Caco-2 (cell line): ENCODE measurements around the gene SULT4A1. TPM values are rescaled to one million over a fixed set of nuclear protein-coding genes. Genes with fewer than 3 reads are reported as not detected.

Source experiments
- BruUV-seq: library from RNA; stranded (reverse); fragments of 400-500 nt; replicated peaks from 2 replicates; lab custom pipeline; 2021; lab: Mats Ljungman, UMichigan
- CTCF ChIA-PET: fragments of 300-600 bp; sonication (Branson Sonifier 250); formaldehyde crosslinking; loops from one replicate; lab custom pipeline; 2022; ENCODE audit warnings: antibody characterized with exemption; lab: Charles Lee
- POLR2A ChIA-PET: fragments of 300-600 bp; sonication (Branson Sonifier 250); formaldehyde crosslinking; loops from one replicate; lab custom pipeline; 2022; ENCODE audit warnings: antibody characterized with exemption; lab: Charles Lee
- DNase-seq, 2 experiments: peaks; one replicate each; pipeline versions ENCODE4 v3.0.0 to v3.0.0-alpha.2; 2020 to 2022
- H3K27me3 ChIP-seq: replicated peaks from 2 replicates; pipeline ENCODE4 v1.6.0; 2011; ENCODE audit warnings: low read length; ENCODE audit not compliant: control insufficient read depth, insufficient read depth
- H3K36me3 ChIP-seq: 2 replicates; pipeline ENCODE4 v1.5.1; 2011; ENCODE audit warnings: low read length; ENCODE audit not compliant: control insufficient read depth, insufficient read depth
- H3K4me1 ChIP-seq: fragments of 250-450 bp; sonication (Bioruptor Pico); 2 replicates; pipeline ENCODE4 v1.5.1; 2020; ENCODE audit warnings: mild to moderate bottlenecking
- H3K4me3 ChIP-seq: 2 replicates; pipeline ENCODE4 v1.5.1; 2011; ENCODE audit warnings: low read depth, mild to moderate bottlenecking, control low read depth, low read length
- H3K9me3 ChIP-seq: fragments of 250-450 bp; sonication (Bioruptor Pico); 2 replicates; pipeline ENCODE4 v1.5.1; 2020; ENCODE audit warnings: mild to moderate bottlenecking, moderate library complexity
- H3K27ac Mint-ChIP-seq: one replicate; pipeline ENCODE4 v1.8.0; 2022; ENCODE audit warnings: mixed read lengths; ENCODE audit not compliant: unreplicated experiment
- H3K27me3 Mint-ChIP-seq: one replicate; pipeline ENCODE4 v1.8.0; 2022; ENCODE audit warnings: mixed read lengths; ENCODE audit not compliant: insufficient read depth, unreplicated experiment
- H3K36me3 Mint-ChIP-seq: one replicate; pipeline ENCODE4 v1.8.0; 2022; ENCODE audit warnings: mild to moderate bottlenecking, mixed read lengths; ENCODE audit not compliant: insufficient read depth, unreplicated experiment
- H3K4me1 Mint-ChIP-seq: one replicate; pipeline ENCODE4 v1.8.0; 2022; ENCODE audit warnings: low read depth, mixed read lengths; ENCODE audit not compliant: unreplicated experiment
- H3K4me3 Mint-ChIP-seq: one replicate; pipeline ENCODE4 v1.8.0; 2022; ENCODE audit warnings: mild to moderate bottlenecking, moderate library complexity, mixed read lengths; ENCODE audit not compliant: unreplicated experiment
- H3K9me3 Mint-ChIP-seq: one replicate; pipeline ENCODE4 v1.8.0; 2022; ENCODE audit warnings: mixed read lengths; ENCODE audit not compliant: unreplicated experiment
- CTCF ChIP-seq, 2 experiments: fragments of 200-600 bp in 1 of 2; IDR thresholded peaks; 1 replicate in 1 of 2; 2 replicates in 1 of 2; pipeline versions ENCODE4 v1.5.1 to v1.8.0; 2011 to 2022; ENCODE audit warnings: antibody characterized with exemption in 1 of 2, control low read depth in 1 of 2, inconsistent platforms in 1 of 2, low read depth in 1 of 2, low read length in 1 of 2, mild to moderate bottlenecking in 1 of 2, moderate library complexity in 1 of 2; ENCODE audit not compliant: insufficient read depth in 1 of 2, severe bottlenecking in 1 of 2, unreplicated experiment in 1 of 2
- intact Hi-C: fragments of 100-400 bp; cut with micrococcal nuclease; formaldehyde crosslinking; loops from one replicate; pipeline ENCODE4 v1.10.0; 2022; ENCODE audit not compliant: unreplicated experiment
- total RNA-seq: library from RNA; stranded (reverse); gene quantifications from 2 replicates; pipeline ENCODE4 v1.2.3, GENCODE V29; 2022

The SULT4A1 gene
- total RNA-seq, 1 experiment from 2014 or later: not detected

- H3K36me3 Mint-ChIP-seq: no peaks in the 10 kb centered on the region
- intact Hi-C loops: loop anchor here (5.0 kb wide), 1 partner anchor 60 kb away; no protein-coding TSS in a partner anchor
- H3K27ac Mint-ChIP-seq: no peak overlapping the region
- H3K36me3 ChIP-seq: no peaks in the 10 kb centered on the region
- H3K4me1 ChIP-seq: no peaks in the 10 kb centered on the region
- no peak for DNase-seq
- POLR2A ChIA-PET: no interaction called here
- H3K4me3 Mint-ChIP-seq: no peak overlapping the region
- no peaks in the 10 kb centered on the region for H3K9me3 ChIP-seq
- TF ChIP-seq CTCF (IDR thresholded peaks at IDR 0.05; ENCODE audit: insufficient read depth in 1 of 2, low read depth in 1 of 2, low read length in 1 of 2, severe bottlenecking in 1 of 2, unreplicated experiment in 1 of 2): no peak
- H3K4me3 ChIP-seq: no peak overlapping the region
- H3K27me3 ChIP-seq: no peaks in the 10 kb centered on the region
- BruUV-seq: no TSS peak
- H3K4me1 Mint-ChIP-seq: no peaks in the 10 kb centered on the region
- CTCF ChIA-PET: no interaction called here
- H3K27me3 Mint-ChIP-seq: peaks cover 13% of the 10 kb centered on the region
- H3K9me3 Mint-ChIP-seq: no peaks in the 10 kb centered on the region
Measured at GRCh38 chr22:43887391-43887790, 25.1 kb upstream of the SULT4A1 start.

GRCh38 chr22:43886231-43886630 lies 23.9 kb upstream of the SULT4A1 start:
- CTCF ChIA-PET: interaction anchor here (0.5 kb wide), 1 partner anchor 130 kb away, joined by 3 read pairs; no protein-coding TSS in a partner anchor
- no peaks in the 10 kb centered on the region for H3K4me1 Mint-ChIP-seq
- Histone ChIP-seq H3K27me3 (no peaks in the 10 kb centered on the region), H3K4me3 (no peak overlapping the region), H3K36me3 (no peaks in the 10 kb centered on the region), H3K9me3 (no peaks in the 10 kb centered on the region), H3K4me1 (no peaks in the 10 kb centered on the region)
- no peak overlapping the region for H3K27ac Mint-ChIP-seq
- no peak overlapping the region for H3K4me3 Mint-ChIP-seq
- intact Hi-C loops: loop anchor here (5.0 kb wide), 1 partner anchor 61 kb away; no protein-coding TSS in a partner anchor
- DNase-seq: no peak
- peaks cover 13% of the 10 kb centered on the region for H3K27me3 Mint-ChIP-seq
- POLR2A ChIA-PET: no interaction called here
- H3K36me3 Mint-ChIP-seq: no peaks in the 10 kb centered on the region
- TF ChIP-seq CTCF (IDR thresholded peaks at IDR 0.05; ENCODE audit: insufficient read depth in 1 of 2, low read depth in 1 of 2, low read length in 1 of 2, severe bottlenecking in 1 of 2, unreplicated experiment in 1 of 2): no peak
- BruUV-seq: no TSS peak
- H3K9me3 Mint-ChIP-seq: no peaks in the 10 kb centered on the region

GRCh38 chr22:43885786-43886185 lies 23.5 kb upstream of the SULT4A1 start:
- Mint-ChIP-seq H3K9me3 (no peaks in the 10 kb centered on the region), H3K27ac (no peak overlapping the region), H3K36me3 (no peaks in the 10 kb centered on the region), H3K27me3 (peaks cover 13% of the 10 kb centered on the region), H3K4me1 (no peaks in the 10 kb centered on the region), H3K4me3 (no peak overlapping the region)
- CTCF ChIA-PET: no interaction called here
- no peaks in the 10 kb centered on the region for H3K36me3 ChIP-seq
- TF ChIP-seq CTCF (IDR thresholded peaks at IDR 0.05; ENCODE audit: insufficient read depth in 1 of 2, low read depth in 1 of 2, low read length in 1 of 2, severe bottlenecking in 1 of 2, unreplicated experiment in 1 of 2): no peak
- H3K27me3 ChIP-seq: no peaks in the 10 kb centered on the region
- POLR2A ChIA-PET: no interaction called here
- intact Hi-C loops: loop anchor here (5.0 kb wide), 1 partner anchor 62 kb away; no protein-coding TSS in a partner anchor
- no TSS peak for BruUV-seq
- DNase-seq: no peak
- no peaks in the 10 kb centered on the region for H3K4me1 ChIP-seq
- no peaks in the 10 kb centered on the region for H3K9me3 ChIP-seq
- H3K4me3 ChIP-seq: no peak overlapping the region
